Kidney (tissue), 14 donors: ENCODE measurements around the gene HOXA2. TPM values are rescaled to one million over a fixed set of nuclear protein-coding genes. Genes with fewer than 3 reads are reported as not detected.
A peak's percentile ranks its signal among the peaks of the same experiment; 100 is the strongest.

Experiments
- DNase-seq, 5 donors: peaks; one replicate each; pipeline ENCODE4 v3.0.0-alpha.2; 2013 to 2020
- FAIRE-seq: peaks from 2 replicates; lab custom pipeline; 2012; peaks lifted over from hg19 to GRCh38; lab: Jason Lieb, UNC
- H3K27ac ChIP-seq, 2 donors: one replicate each; pipeline ENCODE4 v1.7.0; 2013; ENCODE audit warnings: low read depth in 2 of 2, low read length in 2 of 2, inconsistent platforms in 1 of 2
- H3K27me3 ChIP-seq: one replicate; pipeline ENCODE4 v1.7.1; 2013; ENCODE audit warnings: low read length, inconsistent platforms; ENCODE audit not compliant: control insufficient read depth, insufficient read depth
- H3K36me3 ChIP-seq, 3 donors: one replicate each; pipeline versions ENCODE4 v1.7.0 to v1.7.1; 2013; ENCODE audit warnings: low read length in 3 of 3, control low read depth in 1 of 3, inconsistent platforms in 1 of 3; ENCODE audit not compliant: insufficient read depth in 3 of 3, control insufficient read depth in 2 of 3
- H3K4me1 ChIP-seq, 3 donors: one replicate each; pipeline versions ENCODE4 v1.7.0 to v1.7.1; 2013; ENCODE audit warnings: low read length in 3 of 3, inconsistent platforms in 1 of 3, low read depth in 1 of 3; ENCODE audit not compliant: control insufficient read depth in 2 of 3, insufficient read depth in 2 of 3
- H3K4me3 ChIP-seq, 3 donors: one replicate each; pipeline versions ENCODE4 v1.7.0 to v1.8.1; 2013; ENCODE audit warnings: low read length in 3 of 3, control low read depth in 1 of 3, inconsistent platforms in 1 of 3
- H3K9ac ChIP-seq, 3 donors: one replicate each; pipeline versions ENCODE4 v1.7.0 to v1.7.1; 2013; ENCODE audit warnings: low read length in 3 of 3, control low read depth in 1 of 3, inconsistent platforms in 1 of 3
- H3K9me3 ChIP-seq, 3 donors: one replicate each; pipeline versions ENCODE4 v1.7.0 to v1.7.1; 2013; ENCODE audit warnings: low read length in 3 of 3, control low read depth in 1 of 3, inconsistent platforms in 1 of 3; ENCODE audit not compliant: control insufficient read depth in 2 of 3, insufficient read depth in 1 of 3
- CTCF ChIP-seq: IDR thresholded peaks from 3 replicates; pipeline ENCODE4 v1.5.1; 2012; ENCODE audit warnings: mild to moderate bottlenecking, moderate library complexity, borderline replicate concordance; ENCODE audit not compliant: insufficient read depth; ENCODE audit errors: extremely low read depth
- intact Hi-C: fragments of 100-400 bp; cut with DNase I; formaldehyde crosslinking; loops from one replicate; pipeline ENCODE4 v1.11.1; 2022
- polyA plus RNA-seq: library from polyadenylated mRNA; stranded (reverse); fragments of 350-450 nt; fragmentation: Illumina TruSeq; extraction: RNeasy Lipid Tissue Mini Kit (QIAGEN cat#74804); gene quantifications from one replicate; pipeline ENCODE4 v1.2.3, GENCODE V29; 2014; ENCODE audit warnings: low read depth, low replicate concordance; ENCODE audit not compliant: insufficient read depth
- total RNA-seq: library from RNA; stranded (reverse); fragmentation: NEBNext Ultra II Directional; extraction: Animal tissue kit (Norgen Biotek cat#: 25700); gene quantifications from one replicate; pipeline ENCODE4 v1.2.1, GENCODE V29; 2021
- donor health status: control.
- donor health status: control.
- donor health status: control.
- donor health status: control.
- donor health status: control.
- donor health status: DM: yes; HTN: yes; CAD: no.
- donor health status: Normal renal cell carcinoma (clear cell type).

The HOXA2 gene
- total and polyA plus RNA-seq, 2 donors from 2014 or later, result 1.3 to 2.9 TPM

GRCh38 chr7:27150568-27151340 is 48.3 kb upstream of the HOXA2 start:
- peak overlapping the region; percentile 56 to 87 (median 83) for H3K4me3 ChIP-seq
- no peaks in the 10 kb centered on the region for H3K27me3 ChIP-seq
- TF ChIP-seq CTCF, result peak; percentile 87
- H3K4me1 ChIP-seq, result peaks cover 0 to 24% (median 20%) of the 10 kb centered on the region in 3 donors
- peak overlapping the region; percentile 83 to 85 (median 85) for H3K9ac ChIP-seq
- H3K9me3 ChIP-seq, result no peaks in the 10 kb centered on the region
- H3K36me3 ChIP-seq, result no peaks in the 10 kb centered on the region
- DNase-seq, result peak; percentile 87 to 94 (median 92)
- H3K27ac ChIP-seq, result peak overlapping the region; percentile 97 to 98
- FAIRE-seq, result no peak
- intact Hi-C loops, result loop anchor here (10.0 kb wide), 1 partner anchor 776 kb away; no protein-coding TSS in a partner anchor

DNA sequence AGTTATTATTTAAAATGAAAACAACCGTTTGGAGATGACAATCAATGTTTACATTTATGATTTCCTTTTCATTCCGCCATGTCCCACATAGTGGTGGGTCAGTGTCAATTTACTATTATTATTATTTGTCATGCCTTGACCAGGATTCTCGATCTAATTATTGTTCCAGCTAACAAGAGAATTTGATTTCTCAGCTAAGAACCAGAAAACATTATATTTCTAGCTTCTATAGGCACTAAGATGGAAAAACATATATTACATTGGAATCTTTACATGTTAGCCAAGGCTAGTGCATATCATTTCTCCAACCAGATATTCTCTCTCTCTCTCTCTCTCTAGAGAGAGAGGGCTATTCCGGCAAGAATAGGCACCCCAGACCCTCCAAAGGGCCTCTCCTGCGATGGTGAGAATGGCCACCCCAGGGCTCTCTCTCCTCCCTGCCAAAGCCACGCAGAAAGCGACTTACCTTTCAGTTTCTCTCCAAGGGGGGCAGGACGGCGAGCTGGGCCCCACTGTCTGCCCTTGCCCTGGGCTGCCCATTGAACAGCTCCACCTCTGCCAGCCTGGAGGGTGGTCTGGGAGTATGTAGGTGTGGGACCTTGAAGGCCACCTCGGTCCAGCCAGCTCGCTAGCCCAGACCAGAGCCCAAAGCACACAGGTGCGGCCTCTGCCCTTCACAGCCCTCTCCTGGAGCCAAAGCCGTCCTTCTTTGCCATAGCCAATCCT is 47.5 kb upstream of the HOXA2 start:
- Histone ChIP-seq H3K4me3 (peak overlapping the region; percentile 56 to 87 (median 83)), H3K36me3 (no peaks in the 10 kb centered on the region), H3K9ac (peak overlapping the region; percentile 83 to 85 (median 83)), H3K9me3 (no peaks in the 10 kb centered on the region), H3K4me1 (peaks cover 0 to 24% (median 19%) of the 10 kb centered on the region in 3 donors), H3K27ac (peak overlapping the region; percentile 97 to 98), H3K27me3 (no peaks in the 10 kb centered on the region)
- DNase-seq, result peak in 3 of 5 donors; percentile 49 to 74 (median 72)
- intact Hi-C loops, result loop anchor here (10.0 kb wide), 1 partner anchor 775 kb away; no protein-coding TSS in a partner anchor
- no peak for TF ChIP-seq CTCF
- no peak for FAIRE-seq

GRCh38 chr7:27148756-27149641 is 46.5 kb upstream of the HOXA2 start:
- H3K27ac ChIP-seq, result peak overlapping the region; percentile 97 to 98
- peak overlapping the region; percentile 83 to 85 (median 85) for H3K9ac ChIP-seq
- no peaks in the 10 kb centered on the region for H3K36me3 ChIP-seq
- H3K27me3 ChIP-seq, result no peaks in the 10 kb centered on the region
- peak overlapping the region; percentile 56 to 87 (median 83) for H3K4me3 ChIP-seq
- no peak for TF ChIP-seq CTCF
- intact Hi-C loops, result no loop called here
- no peaks in the 10 kb centered on the region for H3K9me3 ChIP-seq
- H3K4me1 ChIP-seq, result peaks cover 0 to 18% (median 16%) of the 10 kb centered on the region in 3 donors
- no peak for FAIRE-seq
- peak in 3 of 5 donors; percentile 50 to 75 (median 58) for DNase-seq
